BLaER1 treated with 17β-estradiol and CSF1 and Interleukin-3, amounts not matched to agents 10 nM and 100 nM (cell line): ENCODE data around the gene DAB2IP.
A peak's percentile ranks its signal among the peaks of the same experiment; 100 is the strongest.

ENCODE experiments used
- H3K27ac ChIP-seq, 11 experiments: shearing (Covaris generic); formaldehyde crosslinking; 2 replicates each; pipeline ENCODE4 v1.8.1; 2022
- H3K27me3 ChIP-seq, 11 experiments: shearing (Covaris generic); formaldehyde crosslinking; 2 replicates each; pipeline ENCODE4 v1.8.1; 2022
- H3K36me3 ChIP-seq, 11 experiments: shearing (Covaris generic); formaldehyde crosslinking; 2 replicates each; pipeline ENCODE4 v1.8.1; 2022
- H3K4me1 ChIP-seq, 10 experiments: shearing (Covaris generic); formaldehyde crosslinking; 2 replicates each; pipeline ENCODE4 v1.8.1; 2022
- H3K4me2 ChIP-seq, 11 experiments: shearing (Covaris generic); formaldehyde crosslinking; 2 replicates each; pipeline ENCODE4 v1.8.1; 2022
- H3K4me3 ChIP-seq, 10 experiments: shearing (Covaris generic); formaldehyde crosslinking; 2 replicates each; pipeline ENCODE4 v1.8.1; 2022
- H3K9ac ChIP-seq, 11 experiments: shearing (Covaris generic); formaldehyde crosslinking; 2 replicates each; pipeline ENCODE4 v1.8.1; 2022
- H3K9me3 ChIP-seq, 11 experiments: shearing (Covaris generic); formaldehyde crosslinking; replicated peaks in 1 of 11; 2 replicates each; pipeline ENCODE4 v1.8.1; 2022
- H4K20me1 ChIP-seq, 11 experiments: shearing (Covaris generic); formaldehyde crosslinking; 2 replicates each; pipeline ENCODE4 v1.8.1; 2022
- Cebpa-rat ChIP-seq, 11 experiments: shearing (Covaris generic); IDR thresholded peaks; 2 replicates each; pipeline ENCODE4 v1.8.1; 2022

Gene DAB2IP

GRCh38 chr9:121674952-121675351 lies 23.5 kb downstream of the DAB2IP start:
- peaks cover 0 to 21% (median 5%) of the 10 kb centered on the region in 11 experiments; a peak in 5 of 22 replicates for H4K20me1 ChIP-seq
- no peaks in the 10 kb centered on the region for H3K27me3 ChIP-seq
- H3K9ac ChIP-seq: no peak overlapping the region; a peak in 1 of 22 replicates
- peaks cover 0 to 5% (median 0%) of the 10 kb centered on the region in 11 experiments; a peak in 1 of 22 replicates for H3K36me3 ChIP-seq
- 0 out of 22 replicates have a peak, but pooled peaks cover 0 to 3% (median 0%) of the 10 kb centered on the region in 11 experiments for H3K9me3 ChIP-seq
- H3K4me2 ChIP-seq: peak overlapping the region in 6 of 11 experiments; percentile 4 to 80 (median 62); a peak in 10 of 22 replicates
- no peak overlapping the region for H3K27ac ChIP-seq
- peaks cover 0 to 29% (median 16%) of the 10 kb centered on the region in 10 experiments; a peak in 14 of 20 replicates for H3K4me1 ChIP-seq
- H3K4me3 ChIP-seq: no peak overlapping the region
- no peak for TF ChIP-seq Cebpa-rat (IDR thresholded peaks at IDR 0.05)

- Histone ChIP-seq H3K4me2 (peak overlapping the region in 6 of 11 experiments; percentile 4 to 80 (median 62); a peak in 10 of 22 replicates), H3K4me1 (peaks cover 0 to 29% (median 16%) of the 10 kb centered on the region in 10 experiments; a peak in 14 of 20 replicates)
These were observed 23.9 kb downstream of the DAB2IP start for GRCh38 chr9:121675381-121675780.

GRCh38 chr9:121675969-121676822 lies 24.8 kb downstream of the DAB2IP start:
- no peaks in the 10 kb centered on the region for H3K9me3 ChIP-seq
- H3K4me1 ChIP-seq: peaks cover 0 to 29% (median 17%) of the 10 kb centered on the region in 10 experiments; a peak in 14 of 20 replicates
- H3K27me3 ChIP-seq: no peaks in the 10 kb centered on the region
- no peak overlapping the region for H3K9ac ChIP-seq
- H3K27ac ChIP-seq: no peak overlapping the region
- H3K4me3 ChIP-seq: no peak overlapping the region
- H4K20me1 ChIP-seq: peaks cover 0 to 21% (median 5%) of the 10 kb centered on the region in 11 experiments; a peak in 5 of 22 replicates
- H3K36me3 ChIP-seq: peaks cover 0 to 5% (median 0%) of the 10 kb centered on the region in 11 experiments; a peak in 1 of 22 replicates
- peak overlapping the region in 1 of 11 experiments; percentile 70; a peak in 1 of 22 replicates for H3K4me2 ChIP-seq
- no peak for TF ChIP-seq Cebpa-rat (IDR thresholded peaks at IDR 0.05)

More at GRCh38 chr9:121675381-121675780, 23.9 kb downstream of the DAB2IP start:
- no peak overlapping the region for H3K9ac ChIP-seq
- no peak overlapping the region for H3K27ac ChIP-seq
- H3K9me3 ChIP-seq: no peaks in the 10 kb centered on the region
- no peaks in the 10 kb centered on the region for H3K27me3 ChIP-seq
- no peak for TF ChIP-seq Cebpa-rat (IDR thresholded peaks at IDR 0.05)
- peaks cover 0 to 21% (median 5%) of the 10 kb centered on the region in 11 experiments; a peak in 5 of 22 replicates for H4K20me1 ChIP-seq
- H3K36me3 ChIP-seq: peaks cover 0 to 5% (median 0%) of the 10 kb centered on the region in 11 experiments; a peak in 1 of 22 replicates
- no peak overlapping the region for H3K4me3 ChIP-seq

GRCh38 chr9:121676926-121677325 lies 25.5 kb downstream of the DAB2IP start:
- Histone ChIP-seq H3K4me3 (no peak overlapping the region), H3K27ac (no peak overlapping the region), H3K4me1 (peaks cover 5 to 30% (median 23%) of the 10 kb centered on the region in 10 experiments), H3K4me2 (no peak overlapping the region), H3K36me3 (peaks cover 0 to 5% (median 0%) of the 10 kb centered on the region in 11 experiments; a peak in 1 of 22 replicates), H4K20me1 (peaks cover 0 to 23% (median 5%) of the 10 kb centered on the region in 11 experiments; a peak in 5 of 22 replicates), H3K9ac (no peak overlapping the region), H3K9me3 (no peaks in the 10 kb centered on the region), H3K27me3 (no peaks in the 10 kb centered on the region)
- no peak for TF ChIP-seq Cebpa-rat (IDR thresholded peaks at IDR 0.05)

- Histone ChIP-seq H3K27ac (no peak overlapping the region), H3K9me3 (no peaks in the 10 kb centered on the region), H3K27me3 (no peaks in the 10 kb centered on the region), H3K4me3 (no peak overlapping the region), H3K4me1 (peaks cover 22 to 42% (median 34%) of the 10 kb centered on the region in 10 experiments), H3K4me2 (no peak overlapping the region), H3K36me3 (peaks cover 0 to 5% (median 0%) of the 10 kb centered on the region in 11 experiments; a peak in 1 of 22 replicates), H3K9ac (no peak overlapping the region), H4K20me1 (peaks cover 0 to 38% (median 5%) of the 10 kb centered on the region in 11 experiments; a peak in 6 of 22 replicates)
- TF ChIP-seq Cebpa-rat (IDR thresholded peaks at IDR 0.05): no peak
These were observed 27.1 kb downstream of the DAB2IP start for GRCh38 chr9:121678501-121679022.

- Histone ChIP-seq H3K9ac (no peak overlapping the region), H4K20me1 (peaks cover 0 to 33% (median 4%) of the 10 kb centered on the region in 11 experiments; a peak in 6 of 22 replicates), H3K4me3 (no peak overlapping the region), H3K27ac (no peak overlapping the region), H3K27me3 (no peaks in the 10 kb centered on the region), H3K9me3 (no peaks in the 10 kb centered on the region), H3K4me2 (no peak overlapping the region), H3K4me1 (peaks cover 23 to 36% (median 32%) of the 10 kb centered on the region in 10 experiments), H3K36me3 (peaks cover 0 to 5% (median 0%) of the 10 kb centered on the region in 11 experiments; a peak in 1 of 22 replicates)
- TF ChIP-seq Cebpa-rat (IDR thresholded peaks at IDR 0.05): no peak
These were observed 28.6 kb downstream of the DAB2IP start for GRCh38 chr9:121679901-121680635.

- Histone ChIP-seq H3K4me3 (no peak overlapping the region), H3K9ac (no peak overlapping the region), H4K20me1 (peaks cover 0 to 30% (median 0%) of the 10 kb centered on the region in 11 experiments; a peak in 7 of 22 replicates), H3K27ac (no peak overlapping the region), H3K27me3 (no peaks in the 10 kb centered on the region), H3K4me1 (peaks cover 14 to 35% (median 30%) of the 10 kb centered on the region in 10 experiments), H3K4me2 (peak overlapping the region in 5 of 11 experiments; percentile 61 to 88 (median 72); a peak in 9 of 22 replicates), H3K36me3 (peaks cover 0 to 5% (median 0%) of the 10 kb centered on the region in 11 experiments; a peak in 1 of 22 replicates), H3K9me3 (no peaks in the 10 kb centered on the region)
- TF ChIP-seq Cebpa-rat (IDR thresholded peaks at IDR 0.05): no peak
These were observed 30.0 kb downstream of the DAB2IP start for GRCh38 chr9:121681404-121681803.

GRCh38 chr9:121682201-121682600 lies 30.8 kb downstream of the DAB2IP start:
- Histone ChIP-seq H3K4me1 (peaks cover 14 to 43% (median 30%) of the 10 kb centered on the region in 10 experiments), H3K4me2 (peak overlapping the region; percentile 52 to 88 (median 72)), H3K4me3 (no peak overlapping the region), H3K9ac (peak overlapping the region in 4 of 11 experiments; percentile 13 to 43 (median 33); a peak in 4 of 22 replicates), H4K20me1 (peaks cover 0 to 36% (median 2%) of the 10 kb centered on the region in 11 experiments; a peak in 9 of 22 replicates), H3K9me3 (no peaks in the 10 kb centered on the region), H3K27me3 (no peaks in the 10 kb centered on the region), H3K36me3 (peaks cover 0 to 5% (median 0%) of the 10 kb centered on the region in 11 experiments; a peak in 1 of 22 replicates), H3K27ac (peak overlapping the region in 2 of 11 experiments; percentile 15 to 17; a peak in 2 of 22 replicates)
- TF ChIP-seq Cebpa-rat (IDR thresholded peaks at IDR 0.05): no peak
